Right atrium auricular region (tissue), 2 donors: ENCODE measurements around the gene RAB11FIP4. TPM values are rescaled to one million over a fixed set of nuclear protein-coding genes. Genes with fewer than 3 reads are reported as not detected.

Experiments used
- DNase-seq: peaks from one replicate; pipeline ENCODE4 v3.0.0-alpha.2; 2019; ENCODE audit warnings: low spot score
- H3K27ac ChIP-seq, 2 donors: fragments of 200-600 bp; sonication (generic); 1 replicate in 1 of 2; 2 replicates in 1 of 2; pipeline ENCODE4 v1.5.1; 2016 to 2019
- H3K27me3 ChIP-seq, 2 donors: fragments of 200-600 bp; sonication (generic); one replicate each; pipeline versions ENCODE4 v1.5.1 to v1.6.0; 2017 to 2019
- H3K36me3 ChIP-seq: fragments of 200-600 bp; sonication (generic); one replicate; pipeline ENCODE4 v1.5.1; 2016
- H3K4me1 ChIP-seq, 2 donors: fragments of 200-600 bp; sonication (generic); one replicate each; pipeline versions ENCODE4 v1.5.1 to v1.6.0; 2017 to 2019
- H3K4me3 ChIP-seq, 2 donors: fragments of 200-600 bp; sonication (generic); 1 replicate in 1 of 2; 2 replicates in 1 of 2; pipeline ENCODE4 v1.5.1; 2017 to 2019; ENCODE audit warnings: mild to moderate bottlenecking in 1 of 2, moderate library complexity in 1 of 2
- H3K9me3 ChIP-seq, 2 donors: fragments of 200-600 bp; sonication (generic); one replicate each; pipeline ENCODE4 v1.5.1; 2019
- total RNA-seq, 2 donors: library from RNA; depleted of rRNA; stranded (reverse); fragments of >200 nt; gene quantifications; one replicate each; pipeline ENCODE4 v1.1.0, GENCODE V29; 2016
- TF ChIP-seq, protein P1 (sequence below), 2 donors: fragments of 200-600 bp; sonication (generic); IDR thresholded peaks; one replicate each; pipeline ENCODE4 v1.5.1; 2019; ENCODE audit warnings: antibody characterized with exemption in 2 of 2

The RAB11FIP4 gene
- total RNA-seq, 2 donors from 2014 or later = 4.4 to 7.2 TPM

DNA sequence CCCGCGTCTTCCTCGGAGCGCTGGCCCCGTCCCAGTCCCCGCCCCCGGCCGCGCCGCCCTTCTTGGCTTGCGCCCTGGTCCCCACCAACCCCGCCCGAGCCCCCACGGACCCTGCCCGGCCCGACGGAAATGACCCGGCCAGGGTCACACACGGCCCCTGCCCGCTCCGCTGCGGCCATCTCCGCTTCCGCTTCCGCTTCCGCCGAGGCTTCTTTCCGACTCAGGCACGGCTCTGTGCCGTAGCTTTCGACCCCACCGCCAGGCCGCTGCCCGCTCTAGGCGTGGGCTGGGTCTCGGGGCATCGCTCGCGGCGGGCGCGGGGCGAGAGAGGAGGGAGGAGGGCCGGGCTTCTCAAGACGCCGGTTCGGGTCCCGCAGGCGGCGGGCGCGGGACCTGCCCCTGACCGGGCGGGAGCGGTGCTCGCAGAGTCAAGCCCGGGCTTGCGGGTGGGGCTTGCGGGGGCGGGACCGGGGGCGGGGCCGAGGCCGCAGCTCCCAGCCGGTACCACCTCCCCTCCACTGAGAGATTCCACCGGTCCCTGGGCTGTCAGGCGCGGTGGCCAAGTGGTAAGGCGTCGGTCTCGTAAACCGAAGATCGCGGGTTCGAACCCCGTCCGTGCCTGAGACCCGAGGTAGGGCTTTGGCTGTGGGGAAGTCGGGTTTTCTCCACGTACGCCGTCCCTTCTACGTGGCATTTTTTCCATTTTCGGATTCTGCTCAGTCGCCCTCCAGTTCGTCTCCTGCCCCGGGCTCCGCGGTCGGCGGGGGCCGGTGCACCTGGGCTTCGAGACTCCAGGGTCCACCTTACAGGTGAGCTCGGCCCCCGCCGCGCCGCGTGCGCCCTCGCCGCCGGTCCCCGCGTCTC lies 158.3 kb downstream of the RAB11FIP4 start:
- H3K4me1 ChIP-seq = peaks cover 0 to 14% of the 10 kb centered on the region in 2 donors
- no peaks in the 10 kb centered on the region for H3K36me3 ChIP-seq
- H3K27ac ChIP-seq = peak overlapping the region; percentile 92 to 96
- H3K4me3 ChIP-seq = peak overlapping the region; percentile 64 to 83
- H3K27me3 ChIP-seq = no peaks in the 10 kb centered on the region
- peak; percentile 95 for DNase-seq
- TF ChIP-seq, protein P1, sequence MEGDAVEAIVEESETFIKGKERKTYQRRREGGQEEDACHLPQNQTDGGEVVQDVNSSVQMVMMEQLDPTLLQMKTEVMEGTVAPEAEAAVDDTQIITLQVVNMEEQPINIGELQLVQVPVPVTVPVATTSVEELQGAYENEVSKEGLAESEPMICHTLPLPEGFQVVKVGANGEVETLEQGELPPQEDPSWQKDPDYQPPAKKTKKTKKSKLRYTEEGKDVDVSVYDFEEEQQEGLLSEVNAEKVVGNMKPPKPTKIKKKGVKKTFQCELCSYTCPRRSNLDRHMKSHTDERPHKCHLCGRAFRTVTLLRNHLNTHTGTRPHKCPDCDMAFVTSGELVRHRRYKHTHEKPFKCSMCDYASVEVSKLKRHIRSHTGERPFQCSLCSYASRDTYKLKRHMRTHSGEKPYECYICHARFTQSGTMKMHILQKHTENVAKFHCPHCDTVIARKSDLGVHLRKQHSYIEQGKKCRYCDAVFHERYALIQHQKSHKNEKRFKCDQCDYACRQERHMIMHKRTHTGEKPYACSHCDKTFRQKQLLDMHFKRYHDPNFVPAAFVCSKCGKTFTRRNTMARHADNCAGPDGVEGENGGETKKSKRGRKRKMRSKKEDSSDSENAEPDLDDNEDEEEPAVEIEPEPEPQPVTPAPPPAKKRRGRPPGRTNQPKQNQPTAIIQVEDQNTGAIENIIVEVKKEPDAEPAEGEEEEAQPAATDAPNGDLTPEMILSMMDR (IDR thresholded peaks at IDR 0.05) = no peak
- H3K9me3 ChIP-seq = no peaks in the 10 kb centered on the region

DNA sequence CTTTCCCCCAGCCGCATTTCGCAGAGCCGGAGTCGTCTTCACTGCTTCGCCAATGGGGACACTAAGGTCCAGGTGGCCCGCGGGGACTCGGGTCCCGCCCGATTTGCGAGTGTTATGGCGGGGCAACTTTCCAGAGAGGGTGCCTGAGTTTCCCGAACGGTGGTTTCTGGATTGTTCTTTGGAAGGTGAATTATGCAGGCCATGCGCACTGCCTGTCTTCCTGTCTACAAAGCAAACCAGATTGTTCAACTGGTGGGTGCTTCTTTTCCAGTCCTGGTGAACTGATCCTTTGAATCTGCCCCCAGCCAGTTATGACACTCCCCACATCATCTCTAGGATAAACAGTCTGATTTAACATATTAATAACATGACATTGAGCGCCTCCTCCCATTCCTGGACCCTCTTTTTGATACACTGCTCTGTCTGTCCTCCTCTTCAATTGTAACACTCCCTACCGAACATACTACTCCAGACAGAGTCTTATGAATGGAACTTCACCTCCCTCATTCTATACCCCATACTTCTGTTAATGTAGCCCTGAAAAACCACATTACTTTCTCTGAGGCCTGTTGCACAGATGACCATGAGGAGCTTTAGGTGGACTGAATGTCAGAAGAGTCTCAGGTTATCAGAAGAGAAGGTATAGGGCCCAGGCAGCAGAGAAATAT lies 159.0 kb downstream of the RAB11FIP4 start:
- Histone ChIP-seq H3K4me1 (peaks cover 0 to 14% of the 10 kb centered on the region in 2 donors), H3K36me3 (no peaks in the 10 kb centered on the region), H3K4me3 (peak overlapping the region; percentile 64 to 83), H3K27me3 (no peaks in the 10 kb centered on the region), H3K27ac (peak overlapping the region; percentile 92 to 96), H3K9me3 (no peaks in the 10 kb centered on the region)
- TF ChIP-seq, protein P1 (IDR thresholded peaks at IDR 0.05) = no peak
- no peak for DNase-seq

DNA sequence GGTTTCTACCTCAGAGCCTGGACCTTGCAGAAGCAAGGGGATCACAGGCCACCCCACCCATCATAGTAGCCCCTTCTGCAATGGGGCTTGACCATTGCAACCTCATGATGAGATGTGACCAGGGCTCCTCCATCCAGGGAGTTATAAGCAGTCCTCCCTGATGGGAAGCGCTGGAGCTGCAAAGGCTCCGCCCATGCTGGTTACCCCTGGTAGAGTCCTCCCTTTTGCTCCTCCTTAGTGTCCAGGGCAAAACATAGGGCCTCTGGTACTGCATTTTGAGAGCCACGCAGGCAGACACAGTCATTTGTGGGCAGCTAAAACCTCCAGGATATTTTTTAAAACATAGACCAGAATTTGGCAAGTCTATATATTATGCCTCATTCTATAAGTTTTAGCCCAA lies 161.1 kb downstream of the RAB11FIP4 start:
- DNase-seq = no peak
- TF ChIP-seq, protein P1 (IDR thresholded peaks at IDR 0.05) = no peak
- H3K4me1 ChIP-seq = peaks cover 0 to 14% of the 10 kb centered on the region in 2 donors
- H3K36me3 ChIP-seq = no peaks in the 10 kb centered on the region
- H3K27me3 ChIP-seq = no peaks in the 10 kb centered on the region
- no peak overlapping the region for H3K4me3 ChIP-seq
- H3K9me3 ChIP-seq = no peaks in the 10 kb centered on the region
- no peak overlapping the region for H3K27ac ChIP-seq

DNA sequence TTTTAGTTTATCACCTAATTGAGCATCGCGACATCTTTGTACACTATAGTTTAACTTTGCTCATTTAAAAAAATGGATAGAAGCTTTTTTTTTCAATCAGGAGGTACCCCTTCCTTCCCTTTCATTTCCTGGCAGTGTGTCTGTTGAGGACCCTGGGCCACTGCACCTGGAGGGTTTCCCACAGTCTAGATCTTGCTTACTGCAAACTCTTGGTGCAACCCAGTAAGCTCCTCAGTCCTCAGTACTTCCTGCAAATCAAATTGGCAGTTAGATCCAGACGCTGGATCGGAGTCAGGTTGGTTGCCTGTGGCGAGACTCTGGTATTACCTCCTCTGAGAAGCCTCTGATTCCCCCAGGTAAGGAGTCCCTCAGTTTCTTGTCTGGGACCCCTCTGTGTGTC lies 162.0 kb downstream of the RAB11FIP4 start:
- TF ChIP-seq, protein P1 (IDR thresholded peaks at IDR 0.05) = no peak
- H3K4me1 ChIP-seq = peaks cover 0 to 16% of the 10 kb centered on the region in 2 donors
- no peaks in the 10 kb centered on the region for H3K36me3 ChIP-seq
- no peak overlapping the region for H3K4me3 ChIP-seq
- H3K27ac ChIP-seq = no peak overlapping the region
- no peaks in the 10 kb centered on the region for H3K9me3 ChIP-seq
- no peak for DNase-seq
- H3K27me3 ChIP-seq = no peaks in the 10 kb centered on the region

DNA sequence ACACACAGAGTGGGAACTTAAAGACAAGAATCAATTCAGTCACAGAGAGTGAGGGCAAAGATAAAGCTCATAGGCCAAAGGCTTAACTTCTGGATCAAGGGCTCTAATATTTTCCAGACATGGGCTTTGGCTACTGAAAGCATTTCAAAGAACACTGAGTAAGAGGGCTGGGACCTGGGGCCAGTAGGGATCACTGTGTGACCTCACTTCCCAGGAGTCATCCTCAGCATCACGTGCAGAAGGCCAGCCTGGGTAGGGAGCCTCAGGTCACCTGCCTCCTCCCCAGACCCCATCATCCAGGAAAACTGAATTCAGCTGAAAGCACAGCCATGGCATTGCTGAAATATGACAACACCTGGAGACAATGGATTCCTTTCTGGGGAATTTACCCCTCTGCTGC lies 163.5 kb downstream of the RAB11FIP4 start:
- TF ChIP-seq, protein P1 (IDR thresholded peaks at IDR 0.05) = no peak
- Histone ChIP-seq H3K4me1 (peaks cover 0 to 18% of the 10 kb centered on the region in 2 donors), H3K27ac (no peak overlapping the region), H3K9me3 (no peaks in the 10 kb centered on the region), H3K36me3 (no peaks in the 10 kb centered on the region), H3K27me3 (no peaks in the 10 kb centered on the region), H3K4me3 (no peak overlapping the region)
- no peak for DNase-seq
